Fibroblast of pulmonary artery (primary cell): ENCODE data around the gene CPEB4.

Source experiments
- DNase-seq: peaks from one replicate; pipeline ENCODE4 v3.0.0-alpha.2; 2010; ENCODE audit warnings: low read depth
- H3K4me3 ChIP-seq: replicated peaks from 2 replicates; pipeline ENCODE4 v1.5.1; 2011; ENCODE audit warnings: low read depth, mild to moderate bottlenecking, control low read depth, low read length, moderate library complexity
- TF ChIP-seq, protein P1 (sequence below): IDR thresholded peaks from 2 replicates; pipeline ENCODE4 v1.5.1; 2011; ENCODE audit warnings: mild to moderate bottlenecking, control low read depth, low read length, inconsistent platforms; ENCODE audit errors: missing control alignments

Gene CPEB4

DNA sequence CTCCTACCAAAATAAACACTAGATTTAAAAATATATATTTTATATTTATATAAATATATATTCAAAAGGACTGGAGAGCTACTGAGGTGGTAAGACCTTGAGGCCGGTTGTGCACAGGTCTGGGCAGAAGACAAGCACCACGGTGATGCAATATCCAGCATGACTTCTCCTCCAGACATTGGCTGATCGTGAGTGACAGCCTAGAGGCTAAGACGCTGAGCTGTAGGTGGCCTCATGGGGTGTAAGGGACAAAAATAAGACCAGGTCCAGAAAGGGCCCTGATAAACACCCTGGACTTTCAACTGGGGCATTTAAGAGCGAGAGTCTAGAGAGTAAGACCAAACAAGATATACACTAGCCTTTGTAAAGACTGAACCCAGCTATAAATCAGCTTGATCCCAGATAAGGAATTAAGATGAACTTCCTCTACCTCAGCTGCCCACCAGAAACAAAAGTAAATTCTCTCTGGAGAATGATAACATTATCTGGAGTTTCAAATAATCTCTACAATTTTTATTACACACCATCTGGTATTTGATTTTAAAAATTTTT, 86.6 kb downstream of the CPEB4 start:
- no peak overlapping the region for H3K4me3 ChIP-seq
- DNase-seq: no peak
- TF ChIP-seq, protein P1, sequence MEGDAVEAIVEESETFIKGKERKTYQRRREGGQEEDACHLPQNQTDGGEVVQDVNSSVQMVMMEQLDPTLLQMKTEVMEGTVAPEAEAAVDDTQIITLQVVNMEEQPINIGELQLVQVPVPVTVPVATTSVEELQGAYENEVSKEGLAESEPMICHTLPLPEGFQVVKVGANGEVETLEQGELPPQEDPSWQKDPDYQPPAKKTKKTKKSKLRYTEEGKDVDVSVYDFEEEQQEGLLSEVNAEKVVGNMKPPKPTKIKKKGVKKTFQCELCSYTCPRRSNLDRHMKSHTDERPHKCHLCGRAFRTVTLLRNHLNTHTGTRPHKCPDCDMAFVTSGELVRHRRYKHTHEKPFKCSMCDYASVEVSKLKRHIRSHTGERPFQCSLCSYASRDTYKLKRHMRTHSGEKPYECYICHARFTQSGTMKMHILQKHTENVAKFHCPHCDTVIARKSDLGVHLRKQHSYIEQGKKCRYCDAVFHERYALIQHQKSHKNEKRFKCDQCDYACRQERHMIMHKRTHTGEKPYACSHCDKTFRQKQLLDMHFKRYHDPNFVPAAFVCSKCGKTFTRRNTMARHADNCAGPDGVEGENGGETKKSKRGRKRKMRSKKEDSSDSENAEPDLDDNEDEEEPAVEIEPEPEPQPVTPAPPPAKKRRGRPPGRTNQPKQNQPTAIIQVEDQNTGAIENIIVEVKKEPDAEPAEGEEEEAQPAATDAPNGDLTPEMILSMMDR: no peak

DNA sequence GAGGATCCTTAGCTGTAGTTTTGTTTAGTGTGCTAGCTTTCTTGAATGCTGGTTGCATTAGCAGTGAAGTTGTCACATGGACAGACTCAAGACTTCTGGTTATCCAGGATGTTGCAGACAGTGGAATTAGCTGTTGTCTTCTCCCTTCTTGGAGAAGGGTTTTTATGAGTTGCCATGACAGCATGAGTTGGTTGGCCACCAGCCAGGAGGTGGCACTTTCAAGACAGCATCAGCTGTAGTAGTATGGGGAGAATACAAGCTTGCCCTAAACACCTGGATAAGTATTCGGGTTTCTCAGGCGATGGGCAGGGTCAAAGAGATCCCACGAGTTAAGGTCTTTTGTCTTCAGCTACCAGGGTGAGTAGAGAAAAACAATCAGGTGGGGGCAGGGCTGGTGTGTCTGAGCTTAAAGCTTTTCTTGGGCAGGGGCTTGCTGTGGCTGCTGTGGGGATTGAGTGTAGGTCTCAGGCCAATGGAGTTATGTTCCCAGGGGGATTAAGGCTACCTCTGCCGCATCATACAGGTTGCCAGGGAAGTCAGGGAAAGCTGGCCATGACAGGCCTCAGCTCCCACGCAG, 93.1 kb downstream of the CPEB4 start:
- no peak for DNase-seq
- H3K4me3 ChIP-seq: no peak overlapping the region
- TF ChIP-seq, protein P1: no peak

DNA sequence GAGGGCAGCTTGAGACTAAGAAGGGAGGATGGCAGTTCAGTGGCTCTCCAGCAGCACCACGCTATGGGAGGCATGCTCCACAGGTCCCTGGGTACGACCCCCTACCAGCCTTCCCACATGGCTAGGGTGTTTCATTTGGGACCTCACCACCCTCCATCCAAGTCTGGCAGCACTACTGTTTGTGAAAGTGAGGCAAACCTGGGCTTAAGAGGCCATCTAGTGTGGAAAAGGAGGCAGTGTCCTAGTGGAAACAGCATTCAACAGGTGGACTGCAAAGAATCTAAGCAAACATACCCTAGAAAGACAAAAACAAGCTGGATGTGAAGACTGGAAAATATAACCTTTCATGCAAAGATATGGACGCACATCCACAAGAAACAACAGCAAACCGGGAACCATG, 96.1 kb downstream of the CPEB4 start:
- peak; percentile 41 for DNase-seq
- TF ChIP-seq, protein P1: peak; percentile 45

DNA sequence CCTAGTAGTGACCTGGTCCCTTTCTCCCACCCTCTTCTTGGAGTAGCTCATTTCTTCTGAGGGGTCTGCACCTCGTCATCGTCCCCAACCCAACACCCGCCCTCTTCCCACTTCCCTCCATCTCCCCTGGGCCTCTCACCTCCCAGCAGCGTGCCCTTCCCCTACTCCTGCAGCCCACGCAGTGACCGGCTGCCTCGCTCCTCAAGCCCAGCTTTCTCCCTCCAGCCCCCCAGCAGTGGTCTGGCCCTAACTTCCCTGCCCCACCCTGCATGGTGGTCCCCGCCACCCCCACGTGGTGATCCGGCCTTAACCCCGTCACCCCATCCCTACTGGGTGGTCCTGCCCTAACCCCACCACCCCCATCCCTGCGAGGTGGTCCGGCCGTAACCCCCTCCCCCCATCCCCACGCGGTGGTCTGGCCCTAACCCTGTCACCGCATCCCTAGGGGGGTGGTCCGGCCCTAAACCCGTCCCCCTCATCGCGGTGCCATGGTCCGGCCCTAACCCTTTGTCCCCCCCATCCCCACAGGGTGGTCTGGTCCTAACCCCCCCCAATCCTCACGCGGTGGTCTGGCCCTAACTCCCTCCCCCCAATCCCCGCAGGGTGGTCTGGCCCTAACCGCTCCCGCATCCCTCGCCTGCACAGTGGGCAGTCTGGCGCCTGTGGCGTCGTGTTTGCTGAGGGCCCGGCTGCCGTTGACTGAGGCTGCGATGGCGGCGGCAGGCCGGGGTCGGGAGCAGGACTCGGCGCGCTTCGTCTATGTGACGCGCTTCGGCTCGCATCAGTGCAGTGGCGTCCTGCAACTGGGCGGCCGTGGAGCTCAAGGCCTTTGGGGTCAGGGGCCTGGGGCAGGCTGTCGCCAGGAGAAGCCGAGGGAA, 100.6 kb downstream of the CPEB4 start, which contains the start of gene C5orf47:
TSS of gene C5orf47 (plus strand) at position 617 of the 878 bp plus-strand sequence. CDS start at position 711, 94 bp downstream.
- TF ChIP-seq, protein P1: no peak
- no peak for DNase-seq
- H3K4me3 ChIP-seq: no peak within 1 kb of the TSS

More for the DNA sequence above, 96.1 kb downstream of the CPEB4 start:
- no peak overlapping the region for H3K4me3 ChIP-seq

DNA sequence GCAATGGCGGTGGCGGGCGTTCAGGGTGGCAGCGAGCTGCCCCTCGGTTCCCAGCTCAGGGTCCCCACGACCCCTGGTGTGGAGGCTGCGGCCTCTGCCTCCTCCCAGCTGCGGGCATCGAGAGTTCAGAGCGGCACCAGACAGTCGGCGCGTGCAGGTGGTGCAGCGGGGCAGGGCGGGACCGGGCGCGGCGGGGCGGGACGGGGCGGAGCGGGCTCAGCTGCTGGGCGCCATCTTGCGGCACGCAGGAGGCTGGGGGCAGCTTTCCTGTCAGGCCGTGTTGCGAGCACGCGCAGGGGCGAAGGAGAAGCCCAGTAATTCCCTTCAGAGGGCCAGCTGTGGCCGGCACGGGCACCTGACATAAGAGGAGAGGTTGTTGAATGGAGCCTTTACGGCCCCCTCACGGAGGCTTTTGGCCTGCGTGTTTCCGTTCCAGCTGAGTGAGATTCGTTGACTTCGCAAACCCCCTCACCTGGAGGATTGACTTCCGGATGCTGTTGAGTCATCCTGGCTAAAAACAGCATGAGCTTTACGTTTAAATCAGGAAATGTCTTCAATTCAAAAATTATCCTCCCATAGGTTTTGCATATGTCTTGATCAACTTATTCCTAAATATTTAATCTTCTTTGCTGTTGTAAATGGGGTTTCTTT, 101.4 kb downstream of the CPEB4 start:
- H3K4me3 ChIP-seq: no peak overlapping the region
- no peak for DNase-seq
- TF ChIP-seq, protein P1: no peak

DNA sequence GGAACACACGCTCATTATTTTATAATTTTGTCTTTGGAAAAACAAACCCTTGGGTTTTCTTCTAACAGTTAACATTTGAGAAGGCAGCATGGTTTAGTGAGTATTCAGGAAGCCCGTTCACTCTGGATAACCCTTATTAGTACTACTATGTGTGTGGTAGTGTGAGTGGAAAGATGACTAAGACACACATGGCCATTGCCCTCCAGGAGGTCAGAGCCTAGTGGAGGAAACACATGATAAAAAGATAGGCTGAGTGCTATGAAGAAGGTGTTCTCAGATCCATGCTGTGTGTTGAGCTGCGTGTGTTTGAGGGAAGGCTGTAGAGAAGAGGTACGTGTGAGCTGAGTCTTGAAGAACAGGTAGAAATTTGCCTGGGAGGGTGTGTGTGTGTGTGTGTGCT, 109.2 kb downstream of the CPEB4 start:
- no peak overlapping the region for H3K4me3 ChIP-seq
- DNase-seq: no peak
- TF ChIP-seq, protein P1: no peak
